ENCODE results near the gene CLEC16A. TPM values are rescaled to one million over a fixed set of nuclear protein-coding genes. Genes with fewer than 3 reads are reported as not detected.

The CLEC16A gene
- total RNA-seq, 2 donors from 2014 or later: 46.6 to 47.6 TPM

GRCh38 chr16:11032922-11033291 is 88.5 kb downstream of the CLEC16A start:
- TF ChIP-seq, protein P1, sequence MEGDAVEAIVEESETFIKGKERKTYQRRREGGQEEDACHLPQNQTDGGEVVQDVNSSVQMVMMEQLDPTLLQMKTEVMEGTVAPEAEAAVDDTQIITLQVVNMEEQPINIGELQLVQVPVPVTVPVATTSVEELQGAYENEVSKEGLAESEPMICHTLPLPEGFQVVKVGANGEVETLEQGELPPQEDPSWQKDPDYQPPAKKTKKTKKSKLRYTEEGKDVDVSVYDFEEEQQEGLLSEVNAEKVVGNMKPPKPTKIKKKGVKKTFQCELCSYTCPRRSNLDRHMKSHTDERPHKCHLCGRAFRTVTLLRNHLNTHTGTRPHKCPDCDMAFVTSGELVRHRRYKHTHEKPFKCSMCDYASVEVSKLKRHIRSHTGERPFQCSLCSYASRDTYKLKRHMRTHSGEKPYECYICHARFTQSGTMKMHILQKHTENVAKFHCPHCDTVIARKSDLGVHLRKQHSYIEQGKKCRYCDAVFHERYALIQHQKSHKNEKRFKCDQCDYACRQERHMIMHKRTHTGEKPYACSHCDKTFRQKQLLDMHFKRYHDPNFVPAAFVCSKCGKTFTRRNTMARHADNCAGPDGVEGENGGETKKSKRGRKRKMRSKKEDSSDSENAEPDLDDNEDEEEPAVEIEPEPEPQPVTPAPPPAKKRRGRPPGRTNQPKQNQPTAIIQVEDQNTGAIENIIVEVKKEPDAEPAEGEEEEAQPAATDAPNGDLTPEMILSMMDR (IDR thresholded peaks at IDR 0.05): no peak
- H3K36me3 ChIP-seq: no peaks in the 10 kb centered on the region
- no peak for ATAC-seq (ENCODE audit: insufficient number of reproducible peaks, low FRiP score, low read depth)
- no peak overlapping the region for H3K4me3 ChIP-seq
- H3K27me3 ChIP-seq (replicated peaks; ENCODE audit: insufficient read depth): no peaks in the 10 kb centered on the region
- H3K27ac ChIP-seq: no peak overlapping the region
- H3K9me3 ChIP-seq: peaks cover 6% of the 10 kb centered on the region
- no peak for DNase-seq (ENCODE audit: low spot score)
- H3K4me1 ChIP-seq (ENCODE audit: control insufficient read depth in 1 of 2, low read depth in 2 of 2): peaks cover 0 to 15% of the 10 kb centered on the region in 2 donors

GRCh38 chr16:11033629-11034420 is 89.5 kb downstream of the CLEC16A start:
- Histone ChIP-seq H3K27ac (no peak overlapping the region), H3K4me3 (no peak overlapping the region), H3K9me3 (no peaks in the 10 kb centered on the region), H3K4me1 (ENCODE audit: control insufficient read depth in 1 of 2, low read depth in 2 of 2) (peaks cover 0 to 15% of the 10 kb centered on the region in 2 donors), H3K27me3 (replicated peaks; ENCODE audit: insufficient read depth) (no peaks in the 10 kb centered on the region), H3K36me3 (no peaks in the 10 kb centered on the region)
- TF ChIP-seq, protein P1 (IDR thresholded peaks at IDR 0.05): no peak
- no peak for ATAC-seq (ENCODE audit: insufficient number of reproducible peaks, low FRiP score, low read depth)
- no peak for DNase-seq (ENCODE audit: low spot score)

DNA sequence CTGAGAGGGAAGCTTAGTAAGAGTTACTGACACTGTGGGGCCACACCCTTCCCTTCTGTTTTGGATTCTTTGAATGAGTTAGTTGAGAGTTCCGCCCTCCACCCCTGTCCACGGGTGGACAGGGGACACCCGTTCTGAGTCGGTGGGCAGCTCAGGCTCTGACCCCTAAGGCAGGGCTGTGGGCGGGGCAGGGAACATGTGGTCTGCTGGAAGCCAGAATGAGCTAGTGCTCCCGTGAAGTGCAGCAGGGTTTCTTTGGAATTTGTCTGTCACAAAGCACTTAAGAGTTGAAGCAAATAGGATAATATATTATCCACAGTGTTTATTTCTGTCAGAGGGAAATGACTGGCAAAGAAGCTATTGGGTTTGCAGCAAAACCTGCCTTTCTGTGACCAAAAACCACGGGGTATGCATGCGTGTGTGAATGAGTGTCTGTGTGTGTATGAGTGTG is 90.1 kb downstream of the CLEC16A start:
- Histone ChIP-seq H3K27me3 (replicated peaks; ENCODE audit: insufficient read depth) (no peaks in the 10 kb centered on the region), H3K9me3 (no peaks in the 10 kb centered on the region), H3K27ac (no peak overlapping the region), H3K36me3 (peaks cover under 1% of the 10 kb centered on the region), H3K4me3 (no peak overlapping the region), H3K4me1 (ENCODE audit: control insufficient read depth in 1 of 2, low read depth in 2 of 2) (peaks cover 0 to 15% of the 10 kb centered on the region in 2 donors)
- no peak for DNase-seq (ENCODE audit: low spot score)
- TF ChIP-seq, protein P1 (IDR thresholded peaks at IDR 0.05): no peak
- no peak for ATAC-seq (ENCODE audit: insufficient number of reproducible peaks, low FRiP score, low read depth)

DNA sequence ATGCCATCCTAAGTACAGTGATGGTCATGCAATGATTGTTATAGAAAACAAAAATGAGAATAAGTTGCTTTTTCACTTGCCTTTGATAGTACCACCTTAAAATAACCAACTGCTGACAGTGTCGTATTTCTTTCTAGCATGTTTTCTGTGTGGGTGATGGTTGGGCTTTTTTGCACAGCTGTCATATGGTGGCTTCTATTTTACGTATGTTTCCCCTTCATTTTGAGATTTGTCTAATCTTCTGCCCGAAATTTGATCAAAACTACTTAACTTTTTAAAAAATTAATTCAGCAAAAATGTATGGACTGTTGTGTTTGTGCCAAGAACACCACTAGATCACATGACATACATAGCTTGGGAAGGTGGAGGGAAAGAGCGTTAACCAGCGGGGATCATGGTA is 90.7 kb downstream of the CLEC16A start:
- H3K4me1 ChIP-seq (ENCODE audit: control insufficient read depth in 1 of 2, low read depth in 2 of 2): peaks cover 0 to 15% of the 10 kb centered on the region in 2 donors
- TF ChIP-seq, protein P1 (IDR thresholded peaks at IDR 0.05): no peak
- H3K27me3 ChIP-seq (replicated peaks; ENCODE audit: insufficient read depth): no peaks in the 10 kb centered on the region
- DNase-seq (ENCODE audit: low spot score) (no peak), ATAC-seq (ENCODE audit: insufficient number of reproducible peaks, low FRiP score, low read depth) (no peak)
- H3K27ac ChIP-seq: no peak overlapping the region
- H3K9me3 ChIP-seq: no peaks in the 10 kb centered on the region
- no peak overlapping the region for H3K4me3 ChIP-seq
- peaks cover 6% of the 10 kb centered on the region for H3K36me3 ChIP-seq

GRCh38 chr16:11036040-11036439 is 91.7 kb downstream of the CLEC16A start:
- peaks cover 0 to 15% of the 10 kb centered on the region in 2 donors for H3K4me1 ChIP-seq (ENCODE audit: control insufficient read depth in 1 of 2, low read depth in 2 of 2)
- TF ChIP-seq, protein P1 (IDR thresholded peaks at IDR 0.05): no peak
- peaks cover 12% of the 10 kb centered on the region for H3K36me3 ChIP-seq
- no peaks in the 10 kb centered on the region for H3K27me3 ChIP-seq (replicated peaks; ENCODE audit: insufficient read depth)
- ATAC-seq (ENCODE audit: insufficient number of reproducible peaks, low FRiP score, low read depth) (no peak), DNase-seq (ENCODE audit: low spot score) (no peak)
- H3K27ac ChIP-seq: no peak overlapping the region
- H3K4me3 ChIP-seq: no peak overlapping the region
- H3K9me3 ChIP-seq: no peaks in the 10 kb centered on the region
